ENCODE data around the gene NOTCH1.

- TF ChIP-seq CTCF (conservative IDR thresholded peaks at IDR 0.05; ENCODE audit: low read length) (no peak), EZH2phosphoT487 (IDR thresholded peaks at IDR 0.05; ENCODE audit: borderline replicate concordance, low read depth, low read length) (no peak)
Observed at GRCh38 chr9:136594492-136594891, 48.6 kb upstream of the NOTCH1 start.
